ENCODE data around the gene VSNL1.

Gene VSNL1

DNA sequence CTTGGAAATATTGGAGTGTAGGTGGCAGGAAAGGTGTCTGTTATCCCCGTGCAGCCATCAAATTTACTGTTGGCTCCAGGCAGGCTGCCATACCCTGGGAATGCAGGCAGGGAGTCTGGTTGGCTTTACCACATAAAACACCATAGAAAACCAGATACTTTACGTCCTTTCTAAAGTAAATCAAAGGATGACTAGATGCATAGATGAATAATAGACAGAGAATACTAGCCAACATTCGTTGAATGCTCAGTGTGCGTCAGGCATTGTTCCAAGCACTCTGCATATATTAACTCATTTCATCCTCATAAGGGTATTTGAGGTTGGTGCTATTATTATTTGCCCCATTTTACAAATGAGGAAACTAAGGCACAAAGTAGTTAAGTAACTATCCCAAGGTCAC is 65.2 kb downstream of the VSNL1 start:
- Histone ChIP-seq H2BK15ac (ENCODE audit: low read depth, poor library complexity, severe bottlenecking) (no peak overlapping the region), H2AK5ac (ENCODE audit: low read length, severe bottlenecking) (no peak overlapping the region), H4K8ac (ENCODE audit: low read length) (no peak overlapping the region), H3K79me1 (replicated peaks; ENCODE audit: low read length, poor library complexity, severe bottlenecking) (no peaks in the 10 kb centered on the region), H3K4me1 (ENCODE audit: control insufficient read depth, insufficient read depth, low read depth, low read length) (peaks cover 2% of the 10 kb centered on the region), H3K9ac (ENCODE audit: low read length) (no peak overlapping the region), H2AFZ (ENCODE audit: low read depth, low read length) (no peak overlapping the region), H3K4ac (ENCODE audit: low read depth in 1 of 2, low read length in 2 of 2) (no peak overlapping the region), H3K14ac (ENCODE audit: low read length in 2 of 2) (no peak overlapping the region), H2BK120ac (ENCODE audit: low read depth, low read length) (no peak overlapping the region), H3K4me2 (ENCODE audit: low read length, poor library complexity, severe bottlenecking) (no peak overlapping the region), H3K36me3 (ENCODE audit: control insufficient read depth in 1 of 2, insufficient read depth in 2 of 2, low read depth in 1 of 2, low read length in 2 of 2) (peaks cover 0 to 6% of the 10 kb centered on the region in 2 experiments), H3K18ac (ENCODE audit: low read depth in 1 of 2, low read length in 2 of 2) (no peak overlapping the region), H3K4me3 (ENCODE audit: insufficient read depth in 1 of 2, low read depth in 1 of 2, low read length in 2 of 2) (no peak overlapping the region), H2BK12ac (ENCODE audit: low read length in 2 of 2) (no peak overlapping the region), H2BK5ac (ENCODE audit: low read depth, low read length, poor library complexity, severe bottlenecking) (no peak overlapping the region), H3K27ac (ENCODE audit: low read length, poor library complexity, severe bottlenecking) (no peak overlapping the region), H3K9me3 (ENCODE audit: control insufficient read depth, low read length) (no peaks in the 10 kb centered on the region), H3K23ac (ENCODE audit: low read length in 2 of 2) (no peak overlapping the region), H4K91ac (ENCODE audit: low read length) (no peak overlapping the region), H3K27me3 (ENCODE audit: control insufficient read depth in 1 of 2, insufficient read depth in 1 of 2, low read length in 2 of 2) (no peaks in the 10 kb centered on the region)
- 89% methylated on average over 3 of the region's 4 CpGs for WGBS
- no peak for DNase-seq

DNA sequence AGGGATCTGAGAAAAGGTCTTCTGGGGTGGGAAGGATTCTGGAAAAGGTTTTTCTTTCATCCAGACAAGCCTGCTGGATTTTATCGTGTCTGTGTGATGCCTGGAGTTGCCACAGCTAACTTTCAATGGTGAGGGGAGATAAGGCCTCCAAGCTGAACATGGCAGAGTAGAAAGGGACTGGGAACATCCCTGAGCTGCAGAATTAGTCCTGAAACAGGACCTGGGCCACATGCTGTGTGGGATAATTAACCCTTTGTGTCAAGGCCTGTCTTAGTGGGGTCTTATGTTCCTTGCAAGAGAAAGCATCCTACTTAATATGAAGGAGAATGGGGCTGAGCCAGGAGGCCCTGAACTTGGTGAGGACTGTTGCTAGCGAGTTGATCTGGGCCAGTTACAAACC is 66.4 kb downstream of the VSNL1 start:
- H3K4me2 ChIP-seq (ENCODE audit: low read length, poor library complexity, severe bottlenecking), result no peak overlapping the region
- no peak overlapping the region for H3K18ac ChIP-seq (ENCODE audit: low read depth in 1 of 2, low read length in 2 of 2)
- peaks cover 2% of the 10 kb centered on the region for H3K4me1 ChIP-seq (ENCODE audit: control insufficient read depth, insufficient read depth, low read depth, low read length)
- H4K8ac ChIP-seq (ENCODE audit: low read length), result no peak overlapping the region
- no peak overlapping the region for H2BK120ac ChIP-seq (ENCODE audit: low read depth, low read length)
- no peak overlapping the region for H2AFZ ChIP-seq (ENCODE audit: low read depth, low read length)
- H3K27me3 ChIP-seq (ENCODE audit: control insufficient read depth in 1 of 2, insufficient read depth in 1 of 2, low read length in 2 of 2), result no peaks in the 10 kb centered on the region
- H2BK12ac ChIP-seq (ENCODE audit: low read length in 2 of 2), result no peak overlapping the region
- H2BK15ac ChIP-seq (ENCODE audit: low read depth, poor library complexity, severe bottlenecking), result no peak overlapping the region
- peaks cover 0 to 6% of the 10 kb centered on the region in 2 experiments for H3K36me3 ChIP-seq (ENCODE audit: control insufficient read depth in 1 of 2, insufficient read depth in 2 of 2, low read depth in 1 of 2, low read length in 2 of 2)
- WGBS, result 48% methylated on average over 2 of the region's 2 CpGs
- H3K14ac ChIP-seq (ENCODE audit: low read length in 2 of 2), result no peak overlapping the region
- no peaks in the 10 kb centered on the region for H3K79me1 ChIP-seq (replicated peaks; ENCODE audit: low read length, poor library complexity, severe bottlenecking)
- no peak overlapping the region for H4K91ac ChIP-seq (ENCODE audit: low read length)
- H3K9me3 ChIP-seq (ENCODE audit: control insufficient read depth, low read length), result no peaks in the 10 kb centered on the region
- H2BK5ac ChIP-seq (ENCODE audit: low read depth, low read length, poor library complexity, severe bottlenecking), result no peak overlapping the region
- H3K27ac ChIP-seq (ENCODE audit: low read length, poor library complexity, severe bottlenecking), result no peak overlapping the region
- H3K23ac ChIP-seq (ENCODE audit: low read length in 2 of 2), result no peak overlapping the region
- no peak overlapping the region for H3K4me3 ChIP-seq (ENCODE audit: insufficient read depth in 1 of 2, low read depth in 1 of 2, low read length in 2 of 2)
- H3K9ac ChIP-seq (ENCODE audit: low read length), result no peak overlapping the region
- no peak overlapping the region for H3K4ac ChIP-seq (ENCODE audit: low read depth in 1 of 2, low read length in 2 of 2)
- H2AK5ac ChIP-seq (ENCODE audit: low read length, severe bottlenecking), result no peak overlapping the region
- no peak for DNase-seq

DNA sequence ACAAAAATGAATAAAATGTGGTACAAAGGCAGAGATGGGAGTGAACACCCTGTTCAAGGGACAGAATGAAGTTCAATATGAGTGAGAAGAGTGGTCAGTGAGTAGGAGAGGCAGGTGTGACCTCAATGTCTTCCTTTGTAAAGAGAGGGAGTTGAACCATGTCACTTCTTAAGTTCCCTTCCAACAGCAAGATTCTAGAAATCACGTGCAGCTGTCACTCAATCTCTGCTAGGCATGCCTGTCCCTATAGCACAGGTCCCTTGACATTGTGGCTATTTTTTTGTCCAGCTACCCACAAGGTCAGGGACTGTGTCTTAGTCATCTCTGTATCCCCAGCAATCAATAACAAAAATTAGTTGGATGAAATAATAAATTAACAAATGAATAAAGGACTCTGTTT is 66.9 kb downstream of the VSNL1 start:
- no peaks in the 10 kb centered on the region for H3K9me3 ChIP-seq (ENCODE audit: control insufficient read depth, low read length)
- no peak overlapping the region for H3K27ac ChIP-seq (ENCODE audit: low read length, poor library complexity, severe bottlenecking)
- H3K4ac ChIP-seq (ENCODE audit: low read depth in 1 of 2, low read length in 2 of 2), result no peak overlapping the region
- H2BK12ac ChIP-seq (ENCODE audit: low read length in 2 of 2), result no peak overlapping the region
- 84% methylated on average over 1 of the region's 1 CpG for WGBS
- H3K18ac ChIP-seq (ENCODE audit: low read depth in 1 of 2, low read length in 2 of 2), result no peak overlapping the region
- no peak overlapping the region for H2AFZ ChIP-seq (ENCODE audit: low read depth, low read length)
- no peak overlapping the region for H2BK5ac ChIP-seq (ENCODE audit: low read depth, low read length, poor library complexity, severe bottlenecking)
- H3K23ac ChIP-seq (ENCODE audit: low read length in 2 of 2), result no peak overlapping the region
- peaks cover 2% of the 10 kb centered on the region for H3K4me1 ChIP-seq (ENCODE audit: control insufficient read depth, insufficient read depth, low read depth, low read length)
- H2AK5ac ChIP-seq (ENCODE audit: low read length, severe bottlenecking), result no peak overlapping the region
- no peak overlapping the region for H2BK120ac ChIP-seq (ENCODE audit: low read depth, low read length)
- H3K27me3 ChIP-seq (ENCODE audit: control insufficient read depth in 1 of 2, insufficient read depth in 1 of 2, low read length in 2 of 2), result no peaks in the 10 kb centered on the region
- no peak overlapping the region for H3K9ac ChIP-seq (ENCODE audit: low read length)
- no peak overlapping the region for H4K91ac ChIP-seq (ENCODE audit: low read length)
- H3K4me2 ChIP-seq (ENCODE audit: low read length, poor library complexity, severe bottlenecking), result no peak overlapping the region
- H3K14ac ChIP-seq (ENCODE audit: low read length in 2 of 2), result no peak overlapping the region
- no peak overlapping the region for H4K8ac ChIP-seq (ENCODE audit: low read length)
- DNase-seq, result no peak
- no peaks in the 10 kb centered on the region for H3K79me1 ChIP-seq (replicated peaks; ENCODE audit: low read length, poor library complexity, severe bottlenecking)
- H3K36me3 ChIP-seq (ENCODE audit: control insufficient read depth in 1 of 2, insufficient read depth in 2 of 2, low read depth in 1 of 2, low read length in 2 of 2), result peaks cover 0 to 6% of the 10 kb centered on the region in 2 experiments
- no peak overlapping the region for H3K4me3 ChIP-seq (ENCODE audit: insufficient read depth in 1 of 2, low read depth in 1 of 2, low read length in 2 of 2)
- H2BK15ac ChIP-seq (ENCODE audit: low read depth, poor library complexity, severe bottlenecking), result no peak overlapping the region

DNA sequence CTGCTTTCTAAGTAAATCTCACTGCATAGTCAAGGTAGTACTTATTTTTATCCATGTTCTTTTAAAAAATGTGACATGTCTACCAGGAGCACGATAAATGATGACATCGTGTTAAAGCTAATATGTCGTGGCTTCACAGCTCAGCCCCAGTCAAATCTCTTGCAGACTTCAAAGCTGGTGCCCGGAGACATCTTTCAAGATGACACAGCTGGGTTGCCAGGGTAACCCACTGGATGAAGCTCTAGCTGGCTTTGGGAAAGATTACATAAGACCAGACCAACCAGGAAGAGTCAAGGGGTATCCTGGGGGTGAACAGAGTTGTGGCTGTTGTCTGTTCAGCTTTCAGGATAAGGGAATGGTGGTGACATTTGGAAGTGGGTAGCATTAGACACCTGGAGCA is 67.8 kb downstream of the VSNL1 start:
- no peak overlapping the region for H3K18ac ChIP-seq (ENCODE audit: low read depth in 1 of 2, low read length in 2 of 2)
- no peak overlapping the region for H3K4me2 ChIP-seq (ENCODE audit: low read length, poor library complexity, severe bottlenecking)
- no peak overlapping the region for H3K9ac ChIP-seq (ENCODE audit: low read length)
- H3K4me1 ChIP-seq (ENCODE audit: control insufficient read depth, insufficient read depth, low read depth, low read length), result peaks cover 2% of the 10 kb centered on the region
- no peaks in the 10 kb centered on the region for H3K79me1 ChIP-seq (replicated peaks; ENCODE audit: low read length, poor library complexity, severe bottlenecking)
- H2BK15ac ChIP-seq (ENCODE audit: low read depth, poor library complexity, severe bottlenecking), result no peak overlapping the region
- H3K27me3 ChIP-seq (ENCODE audit: control insufficient read depth in 1 of 2, insufficient read depth in 1 of 2, low read length in 2 of 2), result no peaks in the 10 kb centered on the region
- no peak overlapping the region for H3K14ac ChIP-seq (ENCODE audit: low read length in 2 of 2)
- no peak overlapping the region for H4K91ac ChIP-seq (ENCODE audit: low read length)
- no peak overlapping the region for H2BK5ac ChIP-seq (ENCODE audit: low read depth, low read length, poor library complexity, severe bottlenecking)
- WGBS, result 69% methylated on average over 4 of the region's 4 CpGs
- peaks cover 0 to 6% of the 10 kb centered on the region in 2 experiments for H3K36me3 ChIP-seq (ENCODE audit: control insufficient read depth in 1 of 2, insufficient read depth in 2 of 2, low read depth in 1 of 2, low read length in 2 of 2)
- no peak overlapping the region for H3K27ac ChIP-seq (ENCODE audit: low read length, poor library complexity, severe bottlenecking)
- H2AFZ ChIP-seq (ENCODE audit: low read depth, low read length), result no peak overlapping the region
- H2BK12ac ChIP-seq (ENCODE audit: low read length in 2 of 2), result no peak overlapping the region
- no peak overlapping the region for H3K23ac ChIP-seq (ENCODE audit: low read length in 2 of 2)
- no peak for DNase-seq
- no peak overlapping the region for H2AK5ac ChIP-seq (ENCODE audit: low read length, severe bottlenecking)
- no peak overlapping the region for H3K4ac ChIP-seq (ENCODE audit: low read depth in 1 of 2, low read length in 2 of 2)
- no peaks in the 10 kb centered on the region for H3K9me3 ChIP-seq (ENCODE audit: control insufficient read depth, low read length)
- H2BK120ac ChIP-seq (ENCODE audit: low read depth, low read length), result no peak overlapping the region
- no peak overlapping the region for H4K8ac ChIP-seq (ENCODE audit: low read length)
- no peak overlapping the region for H3K4me3 ChIP-seq (ENCODE audit: insufficient read depth in 1 of 2, low read depth in 1 of 2, low read length in 2 of 2)

All from mesenchymal stem cell (in vitro differentiated cells and primary cell).